PC-9 (cell line): ENCODE measurements around the gene PHF11. TPM values are rescaled to one million over a fixed set of nuclear protein-coding genes. Genes with fewer than 3 reads are reported as not detected.

Source experiments
- BruUV-seq: library from RNA; stranded (reverse); fragments of 400-500 nt; replicated peaks from 2 replicates; lab custom pipeline; 2021; lab: Mats Ljungman, UMichigan
- CTCF ChIA-PET: fragments of 300-600 bp; sonication (Branson Sonifier 250); formaldehyde crosslinking; loops from one replicate; lab custom pipeline; 2022; ENCODE audit warnings: antibody characterized with exemption; lab: Charles Lee
- POLR2A ChIA-PET: fragments of 300-600 bp; sonication (Branson Sonifier 250); formaldehyde crosslinking; loops from one replicate; lab custom pipeline; 2022; ENCODE audit warnings: antibody characterized with exemption; ENCODE audit not compliant: unreplicated experiment; lab: Charles Lee
- DNase-seq, 2 experiments: peaks; one replicate each; pipeline versions ENCODE4 v3.0.0 to v3.0.0-alpha.2; 2015 to 2022; ENCODE audit warnings: mixed read lengths in 1 of 2
- H2AFZ ChIP-seq: fragments of 200-600 bp; sonication (generic); 2 replicates; pipeline ENCODE4 v1.8.1; 2017; ENCODE audit warnings: antibody characterized with exemption
- H3F3A ChIP-seq: fragments of 200-600 bp; sonication (generic); 2 replicates; pipeline ENCODE4 v1.8.1; 2017; ENCODE audit warnings: antibody characterized with exemption, mild to moderate bottlenecking, low read depth; ENCODE audit not compliant: insufficient read depth
- H3K27ac ChIP-seq: fragments of 200-600 bp; sonication (generic); 2 replicates; pipeline ENCODE4 v1.6.1; 2016; ENCODE audit warnings: mixed run types
- H3K27me3 ChIP-seq: fragments of 200-600 bp; sonication (generic); 2 replicates; pipeline ENCODE4 v1.6.1; 2016; ENCODE audit warnings: low read depth, mixed run types; ENCODE audit not compliant: insufficient read depth
- H3K36me3 ChIP-seq: fragments of 200-600 bp; sonication (generic); 2 replicates; pipeline ENCODE4 v1.6.1; 2016; ENCODE audit warnings: low read depth, mixed run types
- H3K4me1 ChIP-seq: fragments of 200-600 bp; sonication (generic); replicated peaks from 2 replicates; pipeline ENCODE4 v1.6.1; 2016; ENCODE audit warnings: mixed run types; ENCODE audit not compliant: insufficient read depth
- H3K4me2 ChIP-seq: fragments of 200-600 bp; sonication (generic); 2 replicates; pipeline ENCODE4 v1.6.1; 2017; ENCODE audit warnings: mixed run types
- H3K4me3 ChIP-seq: fragments of 200-600 bp; sonication (generic); 2 replicates; pipeline ENCODE4 v1.6.1; 2016; ENCODE audit warnings: mixed run types
- H3K79me2 ChIP-seq: fragments of 200-600 bp; sonication (generic); 2 replicates; pipeline ENCODE4 v1.6.1; 2017; ENCODE audit warnings: low read depth, mixed run types
- H3K9me2 ChIP-seq: fragments of 200-600 bp; sonication (generic); 2 replicates; pipeline ENCODE4 v1.8.1; 2017; ENCODE audit warnings: mild to moderate bottlenecking; ENCODE audit not compliant: insufficient read depth
- H3K9me3 ChIP-seq: fragments of 200-600 bp; sonication (generic); 2 replicates; pipeline ENCODE4 v1.8.1; 2016; ENCODE audit warnings: low read depth; ENCODE audit not compliant: insufficient read depth
- H4K20me1 ChIP-seq: fragments of 200-600 bp; sonication (generic); 2 replicates; pipeline ENCODE4 v1.8.1; 2017; ENCODE audit not compliant: insufficient read depth
- CTCF ChIP-seq: fragments of 200-600 bp; sonication (generic); conservative IDR thresholded peaks from 2 replicates; pipeline ENCODE4 v1.6.1; 2017; ENCODE audit warnings: mixed run types, antibody characterized with exemption, mild to moderate bottlenecking, moderate library complexity
- EZH2 ChIP-seq: fragments of 200-600 bp; sonication (generic); IDR thresholded peaks from 2 replicates; pipeline ENCODE4 v1.8.0; 2017; ENCODE audit warnings: antibody characterized with exemption, low read depth
- intact Hi-C: fragments of 100-400 bp; cut with micrococcal nuclease; formaldehyde crosslinking; loops from one replicate; pipeline ENCODE4 v1.10.0; 2022; ENCODE audit not compliant: unreplicated experiment
- total RNA-seq: library from RNA; stranded (reverse); gene quantifications from 2 replicates; pipeline ENCODE4 v1.2.3, GENCODE V29; 2021

PHF11 gene
- total RNA-seq, 1 experiment from 2014 or later = 25.2 TPM

GRCh38 chr13:49450105-49450819, 45.5 kb upstream of the PHF11 start:
- no peaks in the 10 kb centered on the region for H3K27me3 ChIP-seq
- ChIA-PET POLR2A (no interaction called here), CTCF (no interaction called here)
- peaks cover 23% of the 10 kb centered on the region; the same call in 1 of the 2 replicates for H3K79me2 ChIP-seq
- no peak overlapping the region for H3K4me3 ChIP-seq
- no peaks in the 10 kb centered on the region for H4K20me1 ChIP-seq
- no peak for TF ChIP-seq EZH2
- no peak for TF ChIP-seq CTCF
- no peak overlapping the region for H3K4me2 ChIP-seq
- H3K9me3 ChIP-seq = no peaks in the 10 kb centered on the region
- intact Hi-C loops = no loop called here
- no peak for DNase-seq
- H2AFZ ChIP-seq = no peak overlapping the region
- H3K9me2 ChIP-seq = no peaks in the 10 kb centered on the region
- BruUV-seq = no TSS peak
- H3F3A ChIP-seq = peaks cover 10% of the 10 kb centered on the region; the same call in 1 of the 2 replicates
- H3K4me1 ChIP-seq = no peaks in the 10 kb centered on the region; the same call in 1 of the 2 replicates
- H3K27ac ChIP-seq = no peak overlapping the region
- 0 out of 2 replicates have a peak, but pooled peaks cover 2% of the 10 kb centered on the region for H3K36me3 ChIP-seq

- intact Hi-C loops = no loop called here
Observed at GRCh38 chr13:49452725-49453457, 42.9 kb upstream of the PHF11 start.

GRCh38 chr13:49453465-49453864, 42.3 kb upstream of the PHF11 start:
- POLR2A ChIA-PET = no interaction called here

More at GRCh38 chr13:49452725-49453457, 42.9 kb upstream of the PHF11 start:
- Histone ChIP-seq H3K9me3 (no peaks in the 10 kb centered on the region), H3F3A (no peaks in the 10 kb centered on the region), H3K4me2 (no peak overlapping the region), H3K27ac (no peak overlapping the region), H3K9me2 (no peaks in the 10 kb centered on the region), H3K36me3 (0 out of 2 replicates have a peak, but pooled peaks cover 4% of the 10 kb centered on the region), H3K79me2 (0 out of 2 replicates have a peak, but pooled peaks cover 6% of the 10 kb centered on the region), H3K4me1 (no peaks in the 10 kb centered on the region), H2AFZ (no peak overlapping the region), H3K4me3 (no peak overlapping the region), H4K20me1 (no peaks in the 10 kb centered on the region), H3K27me3 (no peaks in the 10 kb centered on the region)
- BruUV-seq = no TSS peak
- ChIA-PET CTCF (no interaction called here), POLR2A (no interaction called here)
- no peak for DNase-seq
- no peak for TF ChIP-seq EZH2
- TF ChIP-seq CTCF = no peak

More at GRCh38 chr13:49453465-49453864, 42.3 kb upstream of the PHF11 start:
- CTCF ChIA-PET = no interaction called here
- BruUV-seq = no TSS peak
- Histone ChIP-seq H3F3A (no peaks in the 10 kb centered on the region), H3K27ac (no peak overlapping the region), H3K4me3 (no peak overlapping the region), H3K9me2 (no peaks in the 10 kb centered on the region), H3K79me2 (no peaks in the 10 kb centered on the region), H3K9me3 (no peaks in the 10 kb centered on the region), H2AFZ (no peak overlapping the region), H3K27me3 (no peaks in the 10 kb centered on the region), H3K4me2 (no peak overlapping the region), H3K4me1 (no peaks in the 10 kb centered on the region), H3K36me3 (0 out of 2 replicates have a peak, but pooled peaks cover 4% of the 10 kb centered on the region), H4K20me1 (no peaks in the 10 kb centered on the region)
- TF ChIP-seq EZH2 (no peak), CTCF (no peak)
- intact Hi-C loops = no loop called here
- no peak for DNase-seq
